ENCODE results near the gene PRRC2B.

DNA sequence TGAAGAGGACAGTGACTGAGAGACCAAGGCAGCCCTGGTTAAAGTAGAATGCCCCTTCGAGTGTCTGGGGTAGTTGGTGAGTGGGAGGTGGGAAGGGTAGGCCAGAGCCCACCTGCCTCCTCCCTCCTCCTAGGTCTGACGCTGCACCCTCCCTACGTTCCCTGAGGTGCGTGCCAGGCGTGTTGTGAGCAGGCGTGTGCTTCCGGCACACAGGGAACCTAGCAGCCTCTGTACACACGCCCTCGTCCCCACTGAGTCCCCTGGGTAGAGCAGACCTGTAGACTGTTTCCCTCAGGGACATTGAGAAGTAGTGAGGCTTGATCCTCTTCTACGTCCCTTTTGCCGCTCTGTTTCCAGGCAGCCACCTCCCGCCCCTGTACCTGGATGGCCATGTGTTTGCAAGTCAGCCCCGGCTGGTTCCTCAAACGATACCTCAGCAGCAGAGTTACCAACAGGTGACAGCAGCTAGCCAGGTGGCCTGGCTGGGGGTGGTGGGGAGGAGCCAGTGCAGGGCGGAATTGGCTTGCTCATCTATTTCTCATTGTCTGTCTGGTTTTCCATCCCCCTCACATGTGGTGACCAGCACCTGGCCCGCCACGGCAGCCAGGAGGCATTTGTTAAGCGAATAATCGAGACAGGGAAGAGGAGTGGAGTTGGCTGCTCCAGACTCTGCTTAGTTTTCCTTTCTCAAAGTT is 92.0 kb downstream of the PRRC2B start:
- TF ChIP-seq, protein P1, sequence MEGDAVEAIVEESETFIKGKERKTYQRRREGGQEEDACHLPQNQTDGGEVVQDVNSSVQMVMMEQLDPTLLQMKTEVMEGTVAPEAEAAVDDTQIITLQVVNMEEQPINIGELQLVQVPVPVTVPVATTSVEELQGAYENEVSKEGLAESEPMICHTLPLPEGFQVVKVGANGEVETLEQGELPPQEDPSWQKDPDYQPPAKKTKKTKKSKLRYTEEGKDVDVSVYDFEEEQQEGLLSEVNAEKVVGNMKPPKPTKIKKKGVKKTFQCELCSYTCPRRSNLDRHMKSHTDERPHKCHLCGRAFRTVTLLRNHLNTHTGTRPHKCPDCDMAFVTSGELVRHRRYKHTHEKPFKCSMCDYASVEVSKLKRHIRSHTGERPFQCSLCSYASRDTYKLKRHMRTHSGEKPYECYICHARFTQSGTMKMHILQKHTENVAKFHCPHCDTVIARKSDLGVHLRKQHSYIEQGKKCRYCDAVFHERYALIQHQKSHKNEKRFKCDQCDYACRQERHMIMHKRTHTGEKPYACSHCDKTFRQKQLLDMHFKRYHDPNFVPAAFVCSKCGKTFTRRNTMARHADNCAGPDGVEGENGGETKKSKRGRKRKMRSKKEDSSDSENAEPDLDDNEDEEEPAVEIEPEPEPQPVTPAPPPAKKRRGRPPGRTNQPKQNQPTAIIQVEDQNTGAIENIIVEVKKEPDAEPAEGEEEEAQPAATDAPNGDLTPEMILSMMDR (IDR thresholded peaks at IDR 0.05; ENCODE audit: low read depth, low read length) = no peak
- TF ChIP-seq EZH2phosphoT487 (IDR thresholded peaks at IDR 0.05; ENCODE audit: low read depth) = no peak
